Measurements from ENCODE around the gene TBC1D7. TPM values are rescaled to one million over a fixed set of nuclear protein-coding genes. Genes with fewer than 3 reads are reported as not detected.

TBC1D7 gene
- total RNA-seq, 1 experiment from 2014 or later, result 13.7 TPM

DNA sequence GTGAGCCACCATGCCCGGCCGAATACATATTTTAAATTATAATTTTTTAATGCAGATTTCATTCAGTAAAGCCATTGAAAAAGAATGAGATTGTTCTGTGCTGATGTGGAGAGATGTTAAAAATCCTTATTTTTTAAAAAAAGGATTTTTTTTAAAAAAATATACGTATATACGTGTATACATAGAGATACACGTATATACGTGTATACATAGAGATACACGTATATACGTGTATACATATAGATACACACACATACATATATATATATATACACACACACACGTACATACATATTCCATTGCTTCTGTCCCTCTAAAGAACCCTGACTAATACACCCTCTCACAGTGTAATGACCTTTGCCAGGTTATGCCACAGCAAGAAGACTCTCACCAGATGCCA, 23.8 kb upstream of the TBC1D7 start:
- Histone ChIP-seq H3K4me2 (ENCODE audit: low read length) (no peak overlapping the region), H3K79me2 (ENCODE audit: insufficient read depth, low read length) (no peaks in the 10 kb centered on the region), H3K27ac (ENCODE audit: low read depth, low read length) (no peak overlapping the region), H3K9me2 (ENCODE audit: insufficient read depth) (no peaks in the 10 kb centered on the region), H3K36me3 (ENCODE audit: control insufficient read depth in 1 of 2, insufficient read depth in 2 of 2, low read length in 2 of 2) (no peaks in the 10 kb centered on the region), H3K4me3 (replicated peaks in 1 of 2; ENCODE audit: low read depth in 1 of 2, low read length in 2 of 2) (no peak overlapping the region), H2AFZ (ENCODE audit: low read depth, low read length, poor library complexity, severe bottlenecking) (no peak overlapping the region), H3K9me3 (ENCODE audit: control insufficient read depth in 1 of 2, insufficient read depth in 1 of 2, low read depth in 1 of 2, low read length in 2 of 2) (no peaks in the 10 kb centered on the region), H3K9ac (ENCODE audit: low read length) (no peak overlapping the region), H3K4me1 (ENCODE audit: control insufficient read depth in 1 of 2, insufficient read depth in 2 of 2, low read length in 2 of 2) (peaks cover 21 to 31% of the 10 kb centered on the region in 2 experiments), H3K27me3 (ENCODE audit: insufficient read depth, low read length) (no peaks in the 10 kb centered on the region), H4K20me1 (ENCODE audit: insufficient read depth) (no peaks in the 10 kb centered on the region)
- intact Hi-C loops (cut with micrococcal nuclease), result no loop called here
- ATAC-seq (no peak), DNase-seq (ENCODE audit: low read depth, low spot score) (no peak)
- ChIA-PET POLR2A (no interaction called here), CTCF (no interaction called here), RAD21 (ENCODE audit: low non-redundant PET in 1 of 2, low total read pairs in 2 of 2, uncharacterized antibody in 2 of 2, unreplicated experiment in 2 of 2) (no interaction called here)
- no TSS peak for BruUV-seq (replicated peaks)
- TF ChIP-seq, protein P1, sequence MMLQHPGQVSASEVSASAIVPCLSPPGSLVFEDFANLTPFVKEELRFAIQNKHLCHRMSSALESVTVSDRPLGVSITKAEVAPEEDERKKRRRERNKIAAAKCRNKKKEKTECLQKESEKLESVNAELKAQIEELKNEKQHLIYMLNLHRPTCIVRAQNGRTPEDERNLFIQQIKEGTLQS (IDR thresholded peaks at IDR 0.05), result no peak
- TF ChIP-seq, protein P2, sequence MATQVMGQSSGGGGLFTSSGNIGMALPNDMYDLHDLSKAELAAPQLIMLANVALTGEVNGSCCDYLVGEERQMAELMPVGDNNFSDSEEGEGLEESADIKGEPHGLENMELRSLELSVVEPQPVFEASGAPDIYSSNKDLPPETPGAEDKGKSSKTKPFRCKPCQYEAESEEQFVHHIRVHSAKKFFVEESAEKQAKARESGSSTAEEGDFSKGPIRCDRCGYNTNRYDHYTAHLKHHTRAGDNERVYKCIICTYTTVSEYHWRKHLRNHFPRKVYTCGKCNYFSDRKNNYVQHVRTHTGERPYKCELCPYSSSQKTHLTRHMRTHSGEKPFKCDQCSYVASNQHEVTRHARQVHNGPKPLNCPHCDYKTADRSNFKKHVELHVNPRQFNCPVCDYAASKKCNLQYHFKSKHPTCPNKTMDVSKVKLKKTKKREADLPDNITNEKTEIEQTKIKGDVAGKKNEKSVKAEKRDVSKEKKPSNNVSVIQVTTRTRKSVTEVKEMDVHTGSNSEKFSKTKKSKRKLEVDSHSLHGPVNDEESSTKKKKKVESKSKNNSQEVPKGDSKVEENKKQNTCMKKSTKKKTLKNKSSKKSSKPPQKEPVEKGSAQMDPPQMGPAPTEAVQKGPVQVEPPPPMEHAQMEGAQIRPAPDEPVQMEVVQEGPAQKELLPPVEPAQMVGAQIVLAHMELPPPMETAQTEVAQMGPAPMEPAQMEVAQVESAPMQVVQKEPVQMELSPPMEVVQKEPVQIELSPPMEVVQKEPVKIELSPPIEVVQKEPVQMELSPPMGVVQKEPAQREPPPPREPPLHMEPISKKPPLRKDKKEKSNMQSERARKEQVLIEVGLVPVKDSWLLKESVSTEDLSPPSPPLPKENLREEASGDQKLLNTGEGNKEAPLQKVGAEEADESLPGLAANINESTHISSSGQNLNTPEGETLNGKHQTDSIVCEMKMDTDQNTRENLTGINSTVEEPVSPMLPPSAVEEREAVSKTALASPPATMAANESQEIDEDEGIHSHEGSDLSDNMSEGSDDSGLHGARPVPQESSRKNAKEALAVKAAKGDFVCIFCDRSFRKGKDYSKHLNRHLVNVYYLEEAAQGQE (IDR thresholded peaks at IDR 0.05; ENCODE audit: low read depth), result no peak
- TF ChIP-seq POLR2AphosphoS5 (IDR thresholded peaks at IDR 0.05; ENCODE audit: low read depth, low read length), result no peak
- TF ChIP-seq SP1 (IDR thresholded peaks at IDR 0.05; ENCODE audit: low read depth), result no peak
- TF ChIP-seq FOSL1 (IDR thresholded peaks at IDR 0.05; ENCODE audit: low read depth), result no peak
- no peak for TF ChIP-seq JUND (IDR thresholded peaks at IDR 0.05)
- TF ChIP-seq, protein P3, sequence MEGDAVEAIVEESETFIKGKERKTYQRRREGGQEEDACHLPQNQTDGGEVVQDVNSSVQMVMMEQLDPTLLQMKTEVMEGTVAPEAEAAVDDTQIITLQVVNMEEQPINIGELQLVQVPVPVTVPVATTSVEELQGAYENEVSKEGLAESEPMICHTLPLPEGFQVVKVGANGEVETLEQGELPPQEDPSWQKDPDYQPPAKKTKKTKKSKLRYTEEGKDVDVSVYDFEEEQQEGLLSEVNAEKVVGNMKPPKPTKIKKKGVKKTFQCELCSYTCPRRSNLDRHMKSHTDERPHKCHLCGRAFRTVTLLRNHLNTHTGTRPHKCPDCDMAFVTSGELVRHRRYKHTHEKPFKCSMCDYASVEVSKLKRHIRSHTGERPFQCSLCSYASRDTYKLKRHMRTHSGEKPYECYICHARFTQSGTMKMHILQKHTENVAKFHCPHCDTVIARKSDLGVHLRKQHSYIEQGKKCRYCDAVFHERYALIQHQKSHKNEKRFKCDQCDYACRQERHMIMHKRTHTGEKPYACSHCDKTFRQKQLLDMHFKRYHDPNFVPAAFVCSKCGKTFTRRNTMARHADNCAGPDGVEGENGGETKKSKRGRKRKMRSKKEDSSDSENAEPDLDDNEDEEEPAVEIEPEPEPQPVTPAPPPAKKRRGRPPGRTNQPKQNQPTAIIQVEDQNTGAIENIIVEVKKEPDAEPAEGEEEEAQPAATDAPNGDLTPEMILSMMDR (IDR thresholded peaks at IDR 0.05 in 2 of 3, conservative IDR thresholded peaks at IDR 0.05 in 1 of 3; ENCODE audit: borderline replicate concordance in 1 of 3, insufficient read depth in 1 of 3, low read depth in 2 of 3, low read length in 2 of 3), result no peak
- TF ChIP-seq EZH2phosphoT487 (IDR thresholded peaks at IDR 0.05; ENCODE audit: borderline replicate concordance), result no peak
- no peak for TF ChIP-seq CEBPB (IDR thresholded peaks at IDR 0.05; ENCODE audit: low read depth)
- TF ChIP-seq ZFX (IDR thresholded peaks at IDR 0.05), result no peak
- no peak for TF ChIP-seq EGR1 (IDR thresholded peaks at IDR 0.05; ENCODE audit: low read depth)

Measured in HCT116 (cell line).